Esophagus muscularis mucosa (tissue), 4 donors: ENCODE results near the gene SFT2D1.

Experiments used
- CTCF ChIP-seq, 3 experiments: fragments of 200-600 bp in 2 of 3; fragments of 450-650 bp in 1 of 3; sonication (generic) in 2 of 3; IDR thresholded peaks; one replicate each; pipeline ENCODE4 v1.5.1; 2017 to 2019; ENCODE audit warnings: antibody characterized with exemption in 3 of 3, mild to moderate bottlenecking in 2 of 3, moderate library complexity in 1 of 3
- EP300 ChIP-seq: sonication (generic); formaldehyde crosslinking; IDR thresholded peaks from one replicate; pipeline ENCODE4 v1.6.1; 2017; ENCODE audit warnings: antibody characterized with exemption
- POLR2A ChIP-seq: fragments of 450-650 bp; IDR thresholded peaks from one replicate; pipeline ENCODE4 v1.6.1; 2017; ENCODE audit warnings: antibody characterized with exemption, moderate library complexity, mild to moderate bottlenecking, low read depth
- POLR2AphosphoS5 ChIP-seq, 2 donors: sonication (generic); formaldehyde crosslinking; IDR thresholded peaks; one replicate each; pipeline ENCODE4 v1.6.1; 2017; ENCODE audit warnings: antibody characterized with exemption in 2 of 2

- TF ChIP-seq POLR2AphosphoS5 (IDR thresholded peaks at IDR 0.05) = no peak
- no peak for TF ChIP-seq CTCF (IDR thresholded peaks at IDR 0.05)
- no peak for TF ChIP-seq EP300
- no peak for TF ChIP-seq POLR2A
These were observed 44.7 kb downstream of the SFT2D1 start for GRCh38 chr6:166297606-166298005.
